Stimulated activated CD8-positive, alpha-beta memory T cell treated with anti-CD3 and anti-CD28 coated beads, Interleukin-12 subunit alpha, Interleukin-12 subunit beta, amount 100 ng/mL, for 1 hour (primary cell): ENCODE results near the gene HSPA1A.
"Not testable (repeated sequence)": the region's sequence is repeated elsewhere in the genome, so short reads cannot be mapped to it uniquely, and the experiment has no call there.

ENCODE experiments used
- DNase-seq: peaks from one replicate; pipeline ENCODE4 v3.0.0-alpha.2; 2020; ENCODE audit warnings: low read depth

Gene HSPA1A

GRCh38 chr6:31781244-31782125 is 33.9 kb upstream of the HSPA1A start:
- no peak for DNase-seq

- DNase-seq, result no peak
Observed at GRCh38 chr6:31782126-31782855, 33.1 kb upstream of the HSPA1A start.

GRCh38 chr6:31784098-31784925 is 31.0 kb upstream of the HSPA1A start:
- DNase-seq, result no peak

DNA sequence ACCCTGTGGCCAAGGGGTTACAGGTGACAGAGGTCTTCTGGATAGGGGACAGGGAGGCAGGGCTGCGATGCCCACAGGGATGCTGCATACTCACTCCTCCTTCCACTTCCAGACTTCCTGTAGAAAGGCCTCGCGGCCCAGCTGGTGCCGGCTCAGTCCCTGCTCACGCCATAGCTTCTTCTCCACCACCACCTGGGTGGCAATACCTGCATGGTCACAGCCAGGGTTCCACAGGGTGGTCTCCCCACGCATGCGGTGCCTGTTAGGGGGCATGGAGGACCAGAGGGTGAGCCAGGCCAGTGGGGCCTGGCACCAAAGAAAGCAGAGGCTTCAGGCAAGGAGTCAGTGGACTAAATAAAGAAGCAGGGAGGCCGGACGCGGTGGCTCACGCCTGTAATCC is 29.9 kb upstream of the HSPA1A start:
- DNase-seq, result no peak

- no peak for DNase-seq
Observed at GRCh38 chr6:31791324-31792089, 23.8 kb upstream of the HSPA1A start.

- no peak for DNase-seq
Observed at GRCh38 chr6:31792090-31792374, 23.3 kb upstream of the HSPA1A start.

DNA sequence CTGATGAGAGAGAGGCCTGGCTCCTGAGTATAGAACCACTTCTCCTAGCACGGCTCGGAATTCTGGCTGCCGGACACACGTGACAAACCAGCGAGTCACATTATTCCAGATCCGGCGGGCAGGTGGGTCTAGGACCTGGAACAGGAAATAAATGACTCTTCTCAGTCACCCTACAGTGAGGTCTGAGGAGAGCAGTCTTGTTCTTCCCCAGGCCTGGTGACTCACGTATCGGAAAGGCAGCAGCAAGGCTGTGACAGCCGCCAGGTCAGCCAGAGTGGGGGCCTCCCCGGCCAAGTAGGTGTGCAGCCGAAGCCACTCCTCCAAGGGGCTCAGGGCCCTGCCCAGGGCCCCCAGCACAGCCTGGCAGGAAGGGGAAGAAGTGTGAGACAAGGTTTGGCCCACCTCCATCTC is 22.6 kb upstream of the HSPA1A start:
- DNase-seq, result no peak

DNA sequence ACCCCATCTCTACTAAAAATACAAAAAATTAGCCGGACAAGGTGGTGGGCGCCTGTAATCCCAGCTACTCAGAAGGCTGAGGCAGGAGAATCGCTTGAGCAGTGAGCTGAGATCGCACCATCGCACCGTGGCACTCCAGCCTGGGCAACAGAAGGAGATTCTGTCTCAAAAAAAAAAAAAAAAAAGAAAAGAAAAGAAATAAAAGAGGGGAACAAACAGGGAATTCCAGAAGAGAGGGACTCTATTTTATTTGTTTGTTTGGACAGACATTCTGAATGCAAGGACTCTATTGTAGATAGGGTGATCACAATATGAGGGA is 21.5 kb upstream of the HSPA1A start:
- DNase-seq, result not testable (repeated sequence)

- DNase-seq, result no peak
Observed at GRCh38 chr6:31794294-31794865, 21.0 kb upstream of the HSPA1A start.

- no peak for DNase-seq
Observed at GRCh38 chr6:31794866-31795615, 20.3 kb upstream of the HSPA1A start.

- peak; percentile 73 for DNase-seq
Observed at GRCh38 chr6:31795616-31796298, 19.6 kb upstream of the HSPA1A start, which contains the start of gene VARS1. VARS1 (minus strand) TSS chr6:31795752; CDS start chr6:31795217, 535 bp downstream.

DNA sequence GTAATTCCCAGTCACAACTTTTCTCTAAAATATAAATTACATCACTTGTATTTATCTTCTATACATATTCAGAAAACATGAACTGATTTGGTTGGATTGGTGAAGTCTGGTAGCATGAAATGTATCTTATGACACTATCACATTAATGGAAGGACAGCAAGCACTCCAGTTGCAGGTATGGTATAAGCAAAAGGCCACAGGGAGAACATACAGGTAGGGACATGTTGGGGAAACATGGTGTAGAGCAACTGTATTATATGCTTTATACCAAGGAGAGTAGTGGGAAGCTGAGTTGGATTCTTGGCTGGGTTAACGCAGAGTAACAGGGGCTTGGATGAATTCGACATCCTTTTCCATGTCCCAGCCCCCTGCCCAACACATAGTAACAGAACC is 18.4 kb upstream of the HSPA1A start:
- DNase-seq, result no peak

- DNase-seq, result no peak
Observed at GRCh38 chr6:31797588-31797987, 17.8 kb upstream of the HSPA1A start.

DNA sequence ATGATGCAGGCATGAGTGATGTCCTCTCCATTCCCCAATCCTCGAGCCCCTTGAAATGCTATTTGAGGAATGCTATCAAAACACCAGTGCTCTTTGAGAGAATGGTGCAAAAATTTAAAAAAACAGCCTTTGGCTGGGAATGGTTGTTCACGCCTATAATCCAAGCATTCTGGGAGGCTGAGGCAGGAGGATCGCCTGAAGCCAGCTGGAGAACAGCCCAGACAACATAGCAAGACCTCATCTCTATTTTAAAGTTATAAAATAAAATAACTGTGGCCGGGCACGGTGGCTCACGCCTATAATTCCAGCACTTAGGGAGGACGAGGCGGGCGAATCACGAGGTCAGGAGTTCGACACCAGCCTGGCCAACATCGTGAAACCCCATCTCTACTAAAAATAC is 15.6 kb upstream of the HSPA1A start:
- no peak for DNase-seq

DNA sequence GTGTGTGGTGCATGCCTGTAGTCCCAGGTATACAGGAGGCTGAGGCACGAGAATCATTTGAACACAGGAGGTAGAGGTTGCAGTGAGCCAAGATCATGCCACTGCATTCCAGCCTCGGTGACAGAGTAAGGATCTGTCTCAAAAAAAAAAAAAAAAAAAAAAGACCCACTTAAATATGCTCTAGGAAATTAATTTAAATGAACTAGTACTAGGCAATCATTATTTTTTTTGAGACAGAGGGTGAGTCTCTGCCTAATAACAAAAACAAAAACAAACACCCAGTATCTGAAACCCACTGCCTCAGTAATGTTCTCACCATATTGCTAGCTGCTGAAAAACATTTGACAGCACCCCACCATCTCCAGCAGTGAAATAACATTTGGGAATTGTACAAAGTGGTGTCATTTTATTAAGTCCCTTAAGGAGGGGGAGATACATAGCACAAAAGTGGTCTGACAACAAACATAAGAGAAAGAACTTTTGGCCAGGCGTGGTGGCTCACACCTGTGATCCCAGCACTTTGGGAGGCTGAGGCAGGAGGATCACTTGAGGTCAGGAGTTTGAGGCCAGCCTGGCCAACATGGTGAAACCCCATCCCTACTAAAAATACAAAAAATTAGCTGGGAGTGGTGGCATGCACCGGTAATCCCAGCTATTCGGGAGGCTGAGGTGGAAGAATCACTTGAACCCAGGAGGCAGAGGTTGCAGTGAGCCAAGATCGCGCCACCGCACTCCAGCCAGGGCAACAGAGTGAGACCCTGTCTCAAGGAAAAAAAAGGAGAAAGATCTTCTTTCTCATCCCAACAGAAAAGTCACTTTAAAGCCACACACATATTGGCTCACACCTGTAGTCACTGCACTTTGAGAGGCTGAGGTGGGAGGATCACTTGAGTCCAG is 14.1 kb upstream of the HSPA1A start:
- DNase-seq, result not testable (repeated sequence)

DNA sequence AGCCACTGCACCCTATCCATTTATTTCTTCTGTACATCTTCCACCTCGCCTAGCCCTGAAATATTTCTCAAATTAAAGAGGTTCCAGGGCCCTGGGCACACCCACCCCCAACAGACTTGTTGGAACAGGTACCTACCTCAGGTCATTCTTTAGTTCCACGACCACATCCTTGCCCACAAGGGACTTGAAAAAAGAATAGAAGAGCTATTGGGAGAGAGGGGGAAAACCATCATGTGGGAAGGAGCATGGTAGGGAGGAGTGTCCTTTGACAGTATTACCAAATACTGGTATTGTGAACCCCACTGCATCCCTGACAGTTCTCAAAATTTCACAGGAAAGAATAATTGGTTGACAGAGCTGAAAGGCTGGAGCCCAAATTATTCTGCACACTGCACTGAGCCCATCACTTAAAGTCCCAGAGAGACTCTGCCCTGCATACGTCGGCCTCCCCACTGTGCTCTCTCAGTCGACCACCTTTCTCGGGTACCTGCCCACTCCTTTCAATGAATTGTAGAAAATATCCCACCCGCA is 9.3 kb upstream of the HSPA1A start:
- no peak for DNase-seq

DNA sequence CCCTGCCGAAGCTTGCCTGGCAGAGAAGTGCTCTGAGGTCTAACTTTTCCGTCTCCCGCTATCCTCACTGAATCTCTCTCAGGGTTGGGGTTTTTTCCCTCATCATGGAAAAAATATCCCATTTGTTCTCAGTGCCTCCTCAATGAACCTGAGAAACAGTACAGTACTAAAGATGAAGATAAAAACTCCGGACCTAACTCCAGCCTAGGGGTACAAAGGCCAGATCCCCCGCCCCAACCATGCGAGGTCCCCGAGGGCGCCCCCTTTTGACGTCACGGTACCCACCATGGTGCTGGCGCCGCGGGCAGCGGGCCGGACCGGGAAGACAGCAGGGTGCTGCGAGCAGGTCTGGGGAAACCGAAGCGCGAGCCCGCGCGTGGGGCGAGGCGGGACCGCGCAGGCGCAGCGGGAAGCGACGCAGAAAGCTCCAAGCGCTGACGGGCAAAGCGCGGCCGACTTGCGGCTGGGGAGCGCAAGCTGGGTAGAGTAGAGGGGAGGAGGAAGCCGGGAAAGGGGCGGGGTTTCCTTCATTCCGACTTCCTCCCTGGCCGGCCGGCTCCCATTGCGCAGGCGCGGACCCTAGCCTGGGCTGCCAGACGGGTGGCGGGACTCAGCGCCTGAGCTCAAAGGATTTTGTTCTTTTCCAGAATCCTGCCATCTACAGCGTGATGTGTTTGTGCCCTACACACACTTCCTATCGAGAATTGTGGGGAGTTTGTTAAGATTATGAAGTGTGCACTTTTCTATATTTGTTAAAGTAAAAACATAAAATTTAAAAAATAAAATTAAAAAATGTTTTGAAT is 8.7 kb upstream of the HSPA1A start, which contains the start of gene LSM2:
TSS of gene LSM2 (minus strand) at position 497 of the 803 bp plus-strand sequence. CDS start at position 288, 209 bp downstream.
- DNase-seq, result peak; percentile 95

DNA sequence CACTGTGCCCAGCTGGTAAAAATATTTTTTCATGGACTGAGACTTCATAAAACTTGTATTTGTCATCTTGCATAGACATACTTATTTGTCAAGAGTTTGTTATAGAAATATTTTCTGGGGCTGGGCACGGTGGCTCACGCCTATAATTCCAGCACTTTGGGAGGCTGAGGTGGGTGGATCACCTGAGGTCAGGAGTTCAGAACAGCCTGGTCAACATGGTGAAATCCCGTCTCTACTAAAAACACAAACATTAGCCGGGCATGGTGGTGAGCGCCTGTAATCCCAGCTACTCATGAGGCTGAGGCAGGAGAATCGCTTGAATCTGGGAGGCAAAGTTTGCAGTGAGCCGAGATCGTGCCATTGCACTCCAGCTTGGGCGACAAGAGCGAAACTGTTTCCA is 6.7 kb upstream of the HSPA1A start:
- not testable (repeated sequence) for DNase-seq
